H9 (cell line): Measurements from ENCODE around the gene TMEM185B. TPM values are rescaled to one million over a fixed set of nuclear protein-coding genes. Genes with fewer than 3 reads are reported as not detected.

Experiments used
- DNase-seq: peaks from one replicate; pipeline ENCODE4 v3.0.0-alpha.2; 2017
- H2AFZ ChIP-seq: one replicate; pipeline ENCODE4 v1.6.1; 2013; ENCODE audit warnings: mild to moderate bottlenecking, low read length, control low read depth, moderate library complexity
- H2AK5ac ChIP-seq: 2 replicates; pipeline ENCODE4 v1.6.1; 2013; ENCODE audit warnings: low read length, control low read depth, mixed read lengths; ENCODE audit not compliant: insufficient read length
- H2BK120ac ChIP-seq: one replicate; pipeline ENCODE4 v1.6.1; 2013; ENCODE audit warnings: low read depth, mild to moderate bottlenecking, low read length, control low read depth, inconsistent platforms; ENCODE audit not compliant: poor library complexity, severe bottlenecking
- H2BK12ac ChIP-seq: 2 replicates; pipeline ENCODE4 v1.6.1; 2013; ENCODE audit warnings: low read length, control low read depth, mixed read lengths, low read depth; ENCODE audit not compliant: insufficient read length
- H2BK15ac ChIP-seq: 2 replicates; pipeline ENCODE4 v1.6.1; 2013; ENCODE audit warnings: low read depth, low read length, control low read depth
- H2BK20ac ChIP-seq: one replicate; pipeline ENCODE4 v1.6.1; 2013; ENCODE audit warnings: low read depth, mild to moderate bottlenecking, low read length, control low read depth, inconsistent platforms; ENCODE audit not compliant: poor library complexity, severe bottlenecking
- H2BK5ac ChIP-seq: 2 replicates; pipeline ENCODE4 v1.6.1; 2013; ENCODE audit warnings: low read length, control low read depth, mixed read lengths; ENCODE audit not compliant: insufficient read length
- H3K14ac ChIP-seq: 2 replicates; pipeline ENCODE4 v1.6.1; 2013; ENCODE audit warnings: low read length, control low read depth; ENCODE audit not compliant: insufficient read depth
- H3K18ac ChIP-seq: 2 replicates; pipeline ENCODE4 v1.6.1; 2013; ENCODE audit warnings: low read depth, mild to moderate bottlenecking, mixed read lengths, low read length, control low read depth; ENCODE audit not compliant: insufficient read length
- H3K23ac ChIP-seq: 2 replicates; pipeline ENCODE4 v1.6.1; 2013; ENCODE audit warnings: low read length, control low read depth, mixed read lengths, low read depth; ENCODE audit not compliant: insufficient read length
- H3K23me2 ChIP-seq: 2 replicates; pipeline ENCODE4 v1.6.1; 2013; ENCODE audit warnings: low read depth, mild to moderate bottlenecking, mixed read lengths, low read length, control low read depth; ENCODE audit not compliant: insufficient read length, poor library complexity, severe bottlenecking
- H3K27ac ChIP-seq: 2 replicates; pipeline ENCODE4 v1.5.1; 2013; ENCODE audit warnings: low read length, control low read depth, mixed read lengths, low read depth; ENCODE audit not compliant: insufficient read length
- H3K27me3 ChIP-seq: 2 replicates; pipeline ENCODE4 v1.6.1; 2013; ENCODE audit warnings: low read length, control low read depth, inconsistent platforms; ENCODE audit not compliant: insufficient read depth
- H3K4ac ChIP-seq: 2 replicates; pipeline ENCODE4 v1.6.1; 2013; ENCODE audit warnings: low read depth, mild to moderate bottlenecking, control low read depth, inconsistent platforms, low read length, moderate library complexity
- H3K4me1 ChIP-seq: 2 replicates; pipeline ENCODE4 v1.6.1; 2013; ENCODE audit warnings: low read length, control low read depth, inconsistent platforms; ENCODE audit not compliant: insufficient read depth
- H3K4me2 ChIP-seq: 2 replicates; pipeline ENCODE4 v1.6.1; 2013; ENCODE audit warnings: low read length, control low read depth, mixed read lengths; ENCODE audit not compliant: insufficient read length, insufficient read depth
- H3K56ac ChIP-seq: 2 replicates; pipeline ENCODE4 v1.6.1; 2013; ENCODE audit warnings: low read depth, mild to moderate bottlenecking, mixed read lengths, low read length, control low read depth; ENCODE audit not compliant: insufficient read length
- H3K79me1 ChIP-seq: 2 replicates; pipeline ENCODE4 v1.6.1; 2013; ENCODE audit warnings: low read depth, mild to moderate bottlenecking, moderate library complexity, low read length, control low read depth, inconsistent platforms; ENCODE audit not compliant: insufficient read depth, poor library complexity, severe bottlenecking
- H3K79me2 ChIP-seq: 2 replicates; pipeline ENCODE4 v1.6.1; 2013; ENCODE audit warnings: low read length, control low read depth, inconsistent platforms; ENCODE audit not compliant: insufficient read depth
- H3K9ac ChIP-seq: 2 replicates; pipeline ENCODE4 v1.6.1; 2013; ENCODE audit warnings: low read length, control low read depth, mixed read lengths; ENCODE audit not compliant: insufficient read length; ENCODE audit errors: extremely low read depth
- H3K9me3 ChIP-seq: one replicate; pipeline ENCODE4 v1.6.1; 2013; ENCODE audit warnings: low read depth, low read length, inconsistent platforms; ENCODE audit not compliant: control insufficient read depth
- H3T11ph ChIP-seq: one replicate; pipeline ENCODE4 v1.6.1; 2013; ENCODE audit warnings: mild to moderate bottlenecking, low read length, control low read depth, inconsistent platforms
- H4K20me1 ChIP-seq: one replicate; pipeline ENCODE4 v1.6.1; 2013; ENCODE audit not compliant: control insufficient read depth, insufficient read length, insufficient read depth
- H4K5ac ChIP-seq: 2 replicates; pipeline ENCODE4 v1.6.1; 2013; ENCODE audit warnings: low read depth, mild to moderate bottlenecking, mixed read lengths, low read length, control low read depth; ENCODE audit not compliant: insufficient read length
- H4K8ac ChIP-seq: replicated peaks from 2 replicates; pipeline ENCODE4 v1.6.1; 2013; ENCODE audit warnings: low read length, control low read depth, mixed read lengths, low read depth; ENCODE audit not compliant: insufficient read length
- H4K91ac ChIP-seq: 2 replicates; pipeline ENCODE4 v1.6.1; 2013; ENCODE audit warnings: low read depth, mild to moderate bottlenecking, moderate library complexity, mixed read lengths, low read length, control low read depth; ENCODE audit not compliant: insufficient read length
- H3K27ac Mint-ChIP-seq, 3 experiments: 2 replicates in 2 of 3; 3 replicates in 1 of 3; pipeline ENCODE4 v1.8.0; 2020 to 2021; ENCODE audit warnings: mixed read lengths in 3 of 3, mild to moderate bottlenecking in 1 of 3, moderate library complexity in 1 of 3
- H3K27me3 Mint-ChIP-seq: 2 replicates; pipeline ENCODE4 v1.8.0; 2021; ENCODE audit warnings: low read depth, mild to moderate bottlenecking, moderate library complexity, mixed read lengths
- H3K36me3 Mint-ChIP-seq, 3 experiments: 2 replicates in 2 of 3; 3 replicates in 1 of 3; pipeline ENCODE4 v1.8.0; 2020 to 2021; ENCODE audit warnings: low read depth in 3 of 3, mixed read lengths in 3 of 3; ENCODE audit not compliant: insufficient read depth in 1 of 3
- H3K4me1 Mint-ChIP-seq, 2 experiments: 2 replicates each; pipeline ENCODE4 v1.8.0; 2020; ENCODE audit warnings: mixed read lengths in 2 of 2
- H3K4me3 Mint-ChIP-seq, 2 experiments: 2 replicates in 1 of 2; 3 replicates in 1 of 2; pipeline ENCODE4 v1.8.0; 2020 to 2021; ENCODE audit warnings: mild to moderate bottlenecking in 2 of 2, mixed read lengths in 2 of 2, moderate library complexity in 1 of 2
- H3K9me3 Mint-ChIP-seq, 2 experiments: 2 replicates in 1 of 2; 3 replicates in 1 of 2; pipeline ENCODE4 v1.8.0; 2020; ENCODE audit warnings: mild to moderate bottlenecking in 2 of 2, mixed read lengths in 2 of 2, moderate library complexity in 1 of 2
- WGBS: extraction: QIAGEN DNeasy Blood & Tissue Kit; methylation state at CpG from one replicate; pipeline ENCODE4 v1.1.7; 2013; ENCODE audit warnings: missing lambda C conversion rate, low lambda C conversion rate, mixed read lengths; ENCODE audit not compliant: insufficient read length; ENCODE audit errors: extremely low coverage; 5-methylcytosine and 5-hydroxymethylcytosine counted together
- total RNA-seq: library from RNA; stranded (reverse); gene quantifications from 2 replicates; pipeline ENCODE4 v1.2.1, GENCODE V29; 2021
- TF ChIP-seq, protein P1 (sequence below): fragments of 200-600 bp; sonication (generic); conservative IDR thresholded peaks from 3 replicates; pipeline ENCODE4 v1.8.0; 2021; ENCODE audit warnings: antibody characterized with exemption, mild to moderate bottlenecking

Gene TMEM185B
- total RNA-seq, 1 experiment from 2014 or later: 29.0 TPM

- Histone ChIP-seq H3K27ac (no peak overlapping the region), H3K9ac (no peak overlapping the region), H4K91ac (no peak overlapping the region)
Measured at GRCh38 chr2:120243211-120243610, 20.0 kb upstream of the TMEM185B start.

More at GRCh38 chr2:120243211-120243610, 20.0 kb upstream of the TMEM185B start:
- Histone ChIP-seq H2AFZ (no peak overlapping the region), H4K20me1 (no peaks in the 10 kb centered on the region), H2BK15ac (no peak overlapping the region), H3K4me1 (peaks cover 9% of the 10 kb centered on the region), H2BK12ac (no peak overlapping the region), H3K9me3 (no peaks in the 10 kb centered on the region), H3K14ac (no peak overlapping the region), H3K56ac (no peak overlapping the region), H2AK5ac (no peak overlapping the region), H3T11ph (no peak overlapping the region), H3K23me2 (peaks cover 4% of the 10 kb centered on the region), H3K79me2 (no peaks in the 10 kb centered on the region), H3K27me3 (no peaks in the 10 kb centered on the region; the same call in 1 of the 2 replicates), H4K5ac (no peak overlapping the region), H2BK20ac (no peak overlapping the region), H3K4ac (no peak overlapping the region), H2BK5ac (no peak overlapping the region), H3K79me1 (no peaks in the 10 kb centered on the region), H2BK120ac (no peak overlapping the region), H4K8ac (no peak overlapping the region), H3K18ac (no peak overlapping the region), H3K4me2 (no peak overlapping the region), H3K23ac (no peak overlapping the region)
- Mint-ChIP-seq H3K4me3 (no peak overlapping the region), H3K9me3 (peaks cover 0 to 4% of the 10 kb centered on the region in 2 experiments; a peak in 1 of 5 replicates), H3K36me3 (no peaks in the 10 kb centered on the region; a peak in 1 of 7 replicates), H3K4me1 (peaks cover 59 to 63% of the 10 kb centered on the region in 2 experiments), H3K27ac (no peak overlapping the region), H3K27me3 (peaks cover 26% of the 10 kb centered on the region)
- DNase-seq: no peak
- TF ChIP-seq, protein P1, sequence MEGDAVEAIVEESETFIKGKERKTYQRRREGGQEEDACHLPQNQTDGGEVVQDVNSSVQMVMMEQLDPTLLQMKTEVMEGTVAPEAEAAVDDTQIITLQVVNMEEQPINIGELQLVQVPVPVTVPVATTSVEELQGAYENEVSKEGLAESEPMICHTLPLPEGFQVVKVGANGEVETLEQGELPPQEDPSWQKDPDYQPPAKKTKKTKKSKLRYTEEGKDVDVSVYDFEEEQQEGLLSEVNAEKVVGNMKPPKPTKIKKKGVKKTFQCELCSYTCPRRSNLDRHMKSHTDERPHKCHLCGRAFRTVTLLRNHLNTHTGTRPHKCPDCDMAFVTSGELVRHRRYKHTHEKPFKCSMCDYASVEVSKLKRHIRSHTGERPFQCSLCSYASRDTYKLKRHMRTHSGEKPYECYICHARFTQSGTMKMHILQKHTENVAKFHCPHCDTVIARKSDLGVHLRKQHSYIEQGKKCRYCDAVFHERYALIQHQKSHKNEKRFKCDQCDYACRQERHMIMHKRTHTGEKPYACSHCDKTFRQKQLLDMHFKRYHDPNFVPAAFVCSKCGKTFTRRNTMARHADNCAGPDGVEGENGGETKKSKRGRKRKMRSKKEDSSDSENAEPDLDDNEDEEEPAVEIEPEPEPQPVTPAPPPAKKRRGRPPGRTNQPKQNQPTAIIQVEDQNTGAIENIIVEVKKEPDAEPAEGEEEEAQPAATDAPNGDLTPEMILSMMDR: no peak
- no CpG with 5 or more reads among the region's 3 CpGs for WGBS
